ENCODE results near the gene LIMK2.

LIMK2 gene

GRCh38 chr22:31263896-31264640 is 52.0 kb downstream of the LIMK2 start:
- Mint-ChIP-seq H3K4me3 (no peak overlapping the region), H3K27me3 (no peaks in the 10 kb centered on the region), H3K27ac (peak overlapping the region; percentile 26), H3K9me3 (no peaks in the 10 kb centered on the region), H3K4me1 (no peaks in the 10 kb centered on the region), H3K36me3 (peaks cover 33 to 58% of the 10 kb centered on the region in 2 donors)
- ATAC-seq (replicated peaks) (no peak), DNase-seq (no peak)

- H3K9me3 Mint-ChIP-seq: no peaks in the 10 kb centered on the region
- no peaks in the 10 kb centered on the region for H3K27me3 Mint-ChIP-seq
- H3K36me3 Mint-ChIP-seq: peaks cover 28 to 41% of the 10 kb centered on the region in 2 donors
- no peak overlapping the region for H3K27ac Mint-ChIP-seq
- no peaks in the 10 kb centered on the region for H3K4me1 Mint-ChIP-seq
- ATAC-seq (replicated peaks) (no peak), DNase-seq (no peak)
- no peak overlapping the region for H3K4me3 Mint-ChIP-seq
Measured at GRCh38 chr22:31268281-31268680, 56.2 kb downstream of the LIMK2 start.

GRCh38 chr22:31269892-31270579 is 57.9 kb downstream of the LIMK2 start:
- no peak overlapping the region for H3K4me3 Mint-ChIP-seq
- DNase-seq (no peak), ATAC-seq (replicated peaks) (no peak)
- H3K4me1 Mint-ChIP-seq: no peaks in the 10 kb centered on the region
- H3K27me3 Mint-ChIP-seq: no peaks in the 10 kb centered on the region
- peaks cover 26 to 45% of the 10 kb centered on the region in 2 donors for H3K36me3 Mint-ChIP-seq
- no peaks in the 10 kb centered on the region for H3K9me3 Mint-ChIP-seq
- H3K27ac Mint-ChIP-seq: no peak overlapping the region

GRCh38 chr22:31271026-31271425 is 58.9 kb downstream of the LIMK2 start:
- H3K27ac Mint-ChIP-seq: no peak overlapping the region
- no peak overlapping the region for H3K4me3 Mint-ChIP-seq
- H3K9me3 Mint-ChIP-seq: no peaks in the 10 kb centered on the region
- no peaks in the 10 kb centered on the region for H3K27me3 Mint-ChIP-seq
- peaks cover 26 to 44% of the 10 kb centered on the region in 2 donors for H3K36me3 Mint-ChIP-seq
- DNase-seq: no peak
- no peaks in the 10 kb centered on the region for H3K4me1 Mint-ChIP-seq
- ATAC-seq (replicated peaks): no peak

- no peaks in the 10 kb centered on the region for H3K4me1 Mint-ChIP-seq
- DNase-seq (no peak), ATAC-seq (replicated peaks) (no peak)
- no peak overlapping the region for H3K27ac Mint-ChIP-seq
- H3K4me3 Mint-ChIP-seq: no peak overlapping the region
- H3K27me3 Mint-ChIP-seq: no peaks in the 10 kb centered on the region
- peaks cover 26 to 42% of the 10 kb centered on the region in 2 donors for H3K36me3 Mint-ChIP-seq
- no peaks in the 10 kb centered on the region for H3K9me3 Mint-ChIP-seq
Measured at GRCh38 chr22:31271485-31271884, 59.4 kb downstream of the LIMK2 start.

GRCh38 chr22:31272522-31273446 is 60.7 kb downstream of the LIMK2 start:
- Mint-ChIP-seq H3K27me3 (no peaks in the 10 kb centered on the region), H3K4me3 (no peak overlapping the region), H3K4me1 (no peaks in the 10 kb centered on the region), H3K9me3 (no peaks in the 10 kb centered on the region), H3K27ac (no peak overlapping the region), H3K36me3 (peaks cover 21 to 32% of the 10 kb centered on the region in 2 donors)
- peak; percentile 80 to 85 for ATAC-seq (replicated peaks)
- peak; percentile 20 for DNase-seq

GRCh38 chr22:31274017-31274416 is 61.9 kb downstream of the LIMK2 start:
- ATAC-seq (replicated peaks) (no peak), DNase-seq (no peak)
- H3K4me3 Mint-ChIP-seq: no peak overlapping the region
- H3K36me3 Mint-ChIP-seq: peaks cover 13 to 19% of the 10 kb centered on the region in 2 donors
- no peaks in the 10 kb centered on the region for H3K4me1 Mint-ChIP-seq
- no peak overlapping the region for H3K27ac Mint-ChIP-seq
- no peaks in the 10 kb centered on the region for H3K9me3 Mint-ChIP-seq
- no peaks in the 10 kb centered on the region for H3K27me3 Mint-ChIP-seq

GRCh38 chr22:31275018-31275417 is 62.9 kb downstream of the LIMK2 start:
- no peak for ATAC-seq (replicated peaks)
- H3K4me3 Mint-ChIP-seq: no peak overlapping the region
- H3K27ac Mint-ChIP-seq: no peak overlapping the region
- no peak for DNase-seq
- H3K27me3 Mint-ChIP-seq: no peaks in the 10 kb centered on the region
- peaks cover 11 to 15% of the 10 kb centered on the region in 2 donors for H3K36me3 Mint-ChIP-seq
- H3K4me1 Mint-ChIP-seq: peaks cover 2 to 6% of the 10 kb centered on the region in 2 donors
- no peaks in the 10 kb centered on the region for H3K9me3 Mint-ChIP-seq

GRCh38 chr22:31275576-31275975 is 63.5 kb downstream of the LIMK2 start:
- peaks cover 9 to 15% of the 10 kb centered on the region in 2 donors for H3K36me3 Mint-ChIP-seq
- no peaks in the 10 kb centered on the region for H3K9me3 Mint-ChIP-seq
- H3K4me1 Mint-ChIP-seq: peaks cover 2 to 11% of the 10 kb centered on the region in 2 donors
- DNase-seq (no peak), ATAC-seq (replicated peaks) (no peak)
- no peaks in the 10 kb centered on the region for H3K27me3 Mint-ChIP-seq
- H3K27ac Mint-ChIP-seq: peak overlapping the region; percentile 42
- no peak overlapping the region for H3K4me3 Mint-ChIP-seq

GRCh38 chr22:31276426-31277167 is 64.5 kb downstream of the LIMK2 start:
- H3K9me3 Mint-ChIP-seq: no peaks in the 10 kb centered on the region
- peaks cover 9 to 22% of the 10 kb centered on the region in 2 donors for H3K36me3 Mint-ChIP-seq
- H3K4me1 Mint-ChIP-seq: peaks cover 2 to 11% of the 10 kb centered on the region in 2 donors
- no peak overlapping the region for H3K4me3 Mint-ChIP-seq
- ATAC-seq (replicated peaks) (no peak), DNase-seq (no peak)
- no peaks in the 10 kb centered on the region for H3K27me3 Mint-ChIP-seq
- H3K27ac Mint-ChIP-seq: no peak overlapping the region

GRCh38 chr22:31277741-31278140 is 65.6 kb downstream of the LIMK2 start:
- Mint-ChIP-seq H3K36me3 (peaks cover 7 to 23% of the 10 kb centered on the region in 2 donors), H3K27ac (no peak overlapping the region), H3K27me3 (no peaks in the 10 kb centered on the region), H3K4me3 (no peak overlapping the region), H3K9me3 (no peaks in the 10 kb centered on the region), H3K4me1 (peaks cover 4 to 11% of the 10 kb centered on the region in 2 donors)
- ATAC-seq (replicated peaks) (no peak), DNase-seq (no peak)

GRCh38 chr22:31278151-31278621 is 66.1 kb downstream of the LIMK2 start:
- ATAC-seq (replicated peaks) (no peak), DNase-seq (no peak)
- Mint-ChIP-seq H3K27ac (peak overlapping the region; percentile 69), H3K4me1 (peaks cover 4 to 11% of the 10 kb centered on the region in 2 donors), H3K9me3 (no peaks in the 10 kb centered on the region), H3K36me3 (peaks cover 7 to 26% of the 10 kb centered on the region in 2 donors), H3K27me3 (no peaks in the 10 kb centered on the region), H3K4me3 (no peak overlapping the region)

GRCh38 chr22:31278626-31279326 is 66.7 kb downstream of the LIMK2 start:
- H3K36me3 Mint-ChIP-seq: peaks cover 4 to 27% of the 10 kb centered on the region in 2 donors
- peaks cover 4 to 11% of the 10 kb centered on the region in 2 donors for H3K4me1 Mint-ChIP-seq
- H3K9me3 Mint-ChIP-seq: no peaks in the 10 kb centered on the region
- no peaks in the 10 kb centered on the region for H3K27me3 Mint-ChIP-seq
- H3K4me3 Mint-ChIP-seq: no peak overlapping the region
- DNase-seq: no peak
- H3K27ac Mint-ChIP-seq: peak overlapping the region; percentile 69
- ATAC-seq (replicated peaks): no peak

Data from stimulated activated naive B cell treated with anti-CD40 and anti-IgM and Interleukin-4, amounts not matched to agents 10 μg/mL and 1 μg/mL and 100 μg/mL, for 72 hours (primary cell).